ENCODE measurements around the gene MPRIP. TPM values are rescaled to one million over a fixed set of nuclear protein-coding genes. Genes with fewer than 3 reads are reported as not detected.

The MPRIP gene
- total RNA-seq, 1 donor from 2014 or later = 103 TPM

- DNase-seq (ENCODE audit: low read depth) = peak; percentile 92
These were observed 14.0 kb upstream of the MPRIP start for GRCh38 chr17:17028059-17028877.

- DNase-seq (ENCODE audit: low read depth) = no peak
These were observed 13.2 kb upstream of the MPRIP start for GRCh38 chr17:17028878-17029535.

GRCh38 chr17:17029938-17030337 is 12.3 kb upstream of the MPRIP start:
- no peak for DNase-seq (ENCODE audit: low read depth)

GRCh38 chr17:17030515-17031211 is 11.6 kb upstream of the MPRIP start:
- no peak for DNase-seq (ENCODE audit: low read depth)

- DNase-seq (ENCODE audit: low read depth) = peak; percentile 51
These were observed 10.0 kb upstream of the MPRIP start for GRCh38 chr17:17032131-17032692.

- no peak for DNase-seq (ENCODE audit: low read depth)
These were observed 8.8 kb upstream of the MPRIP start for GRCh38 chr17:17033466-17033865.

- DNase-seq (ENCODE audit: low read depth) = no peak
These were observed 8.2 kb upstream of the MPRIP start for GRCh38 chr17:17034026-17034425.

- DNase-seq (ENCODE audit: low read depth) = no peak
These were observed 7.7 kb upstream of the MPRIP start for GRCh38 chr17:17034496-17035075.

GRCh38 chr17:17035490-17035889 is 6.8 kb upstream of the MPRIP start:
- no peak for DNase-seq (ENCODE audit: low read depth)

- no peak for DNase-seq (ENCODE audit: low read depth)
These were observed 6.2 kb upstream of the MPRIP start for GRCh38 chr17:17035920-17036523.

GRCh38 chr17:17036524-17036998 is 5.7 kb upstream of the MPRIP start:
- no peak for DNase-seq (ENCODE audit: low read depth)

- no peak for DNase-seq (ENCODE audit: low read depth)
These were observed 2.3 kb upstream of the MPRIP start for GRCh38 chr17:17039911-17040310.

- peak; percentile 72 for DNase-seq (ENCODE audit: low read depth)
These were observed 1.2 kb upstream of the MPRIP start for GRCh38 chr17:17041018-17041521.

GRCh38 chr17:17041571-17042383 is 480 bp upstream of the MPRIP start:
- peak; percentile 85 for DNase-seq (ENCODE audit: low read depth)

- peak; percentile 37 for DNase-seq (ENCODE audit: low read depth)
These were observed 699 bp downstream of the MPRIP start for GRCh38 chr17:17042851-17043460.

GRCh38 chr17:17043461-17044271 is 1.4 kb downstream of the MPRIP start:
- no peak for DNase-seq (ENCODE audit: low read depth)

- peak; percentile 54 for DNase-seq (ENCODE audit: low read depth)
These were observed 2.7 kb downstream of the MPRIP start for GRCh38 chr17:17044846-17045561.

- DNase-seq (ENCODE audit: low read depth) = no peak
These were observed 5.8 kb downstream of the MPRIP start for GRCh38 chr17:17048106-17048505.

Data from renal cortical epithelial cell (primary cell).